HCT116 (cell line): ENCODE results near the gene IL18BP. TPM values are rescaled to one million over a fixed set of nuclear protein-coding genes. Genes with fewer than 3 reads are reported as not detected.
A peak's percentile ranks its signal among the peaks of the same experiment; 100 is the strongest.

ENCODE experiments used
- ATAC-seq: fragments of 200-7000 bp; cut with Tn5 transposase; 2 replicates; pipeline ENCODE4 v1.9.1; 2020; ENCODE audit warnings: mild to moderate bottlenecking, moderate library complexity
- BruUV-seq: library from RNA; stranded (reverse); fragments of 400-500 nt; replicated peaks from 2 replicates; lab custom pipeline; 2021; lab: Mats Ljungman, UMichigan
- CTCF ChIA-PET: fragments of 300-600 bp; sonication (Branson Sonifier 250); formaldehyde crosslinking; loops from one replicate; lab custom pipeline; 2021; ENCODE audit warnings: antibody characterized with exemption; lab: Charles Lee
- POLR2A ChIA-PET: fragments of 300-600, 350-600 bp; sonication (Branson Sonifier 250); formaldehyde crosslinking; loops from one replicate; lab custom pipeline; 2021; ENCODE audit warnings: antibody characterized with exemption; lab: Charles Lee
- RAD21 ChIA-PET, 2 experiments: fragments of 300-600 bp; sonication (Branson Sonifier 250); formaldehyde crosslinking; loops; one replicate each; lab custom pipeline; 2023; ENCODE audit warnings: low total read pairs in 2 of 2; ENCODE audit not compliant: uncharacterized antibody in 2 of 2, unreplicated experiment in 2 of 2, low non-redundant PET in 1 of 2; lab: Charles Lee
- DNase-seq: peaks from one replicate; pipeline ENCODE4 v3.0.0-alpha.2; 2010; ENCODE audit warnings: low read depth, low spot score
- H2AFZ ChIP-seq: fragments of 200-600 bp; shearing (Covaris generic), sonication (generic); 2 replicates; pipeline ENCODE4 v1.6.1; 2017; ENCODE audit warnings: low read depth, mixed run types, mixed read lengths, antibody characterized with exemption, low read length; ENCODE audit not compliant: poor library complexity, severe bottlenecking
- H3K27ac ChIP-seq: 2 replicates; pipeline ENCODE4 v1.5.1; 2012; ENCODE audit warnings: low read depth, low read length
- H3K27me3 ChIP-seq: fragments of 200-600 bp; sonication (generic); 2 replicates; pipeline ENCODE4 v1.6.1; 2016; ENCODE audit warnings: mixed run types, low read length, mixed read lengths; ENCODE audit not compliant: insufficient read depth
- H3K36me3 ChIP-seq, 2 experiments: fragments of 200-500 bp in 1 of 2; fragments of 200-600 bp in 1 of 2; sonication (Bioruptor generic) in 1 of 2; sonication (generic) in 1 of 2; 2 replicates each; pipeline versions ENCODE4 v1.5.1 to v1.6.1; 2014 to 2016; ENCODE audit warnings: low read length in 2 of 2, inconsistent platforms in 1 of 2, mixed read lengths in 1 of 2, mixed run types in 1 of 2; ENCODE audit not compliant: insufficient read depth in 2 of 2, control insufficient read depth in 1 of 2
- H3K4me1 ChIP-seq, 2 experiments: fragments of 200-600 bp in 1 of 2; sonication (generic) in 1 of 2; 2 replicates each; pipeline versions ENCODE4 v1.5.1 to v1.6.1; 2012 to 2017; ENCODE audit warnings: low read length in 2 of 2, inconsistent platforms in 1 of 2, mild to moderate bottlenecking in 1 of 2, mixed read lengths in 1 of 2, mixed run types in 1 of 2, moderate library complexity in 1 of 2; ENCODE audit not compliant: insufficient read depth in 2 of 2, control insufficient read depth in 1 of 2
- H3K4me2 ChIP-seq: fragments of 200-600 bp; sonication (generic); 2 replicates; pipeline ENCODE4 v1.6.1; 2017; ENCODE audit warnings: mixed run types, low read length, mixed read lengths
- H3K4me3 ChIP-seq, 2 experiments: fragments of 200-600 bp in 1 of 2; sonication (generic) in 1 of 2; replicated peaks in 1 of 2; 2 replicates each; pipeline ENCODE4 v1.5.1; 2011 to 2016; ENCODE audit warnings: low read length in 2 of 2, control low read depth in 1 of 2, low read depth in 1 of 2, mild to moderate bottlenecking in 1 of 2, mixed read lengths in 1 of 2, mixed run types in 1 of 2
- H3K79me2 ChIP-seq: fragments of 200-600 bp; sonication (generic); 2 replicates; pipeline ENCODE4 v1.6.1; 2017; ENCODE audit warnings: mild to moderate bottlenecking, mixed run types, low read length, moderate library complexity, mixed read lengths; ENCODE audit not compliant: insufficient read depth
- H3K9ac ChIP-seq: fragments of 200-600 bp; sonication (generic); 2 replicates; pipeline ENCODE4 v1.6.1; 2016; ENCODE audit warnings: low read length, mixed read lengths
- H3K9me2 ChIP-seq: fragments of 200-600 bp; sonication (generic), shearing (Covaris generic); 2 replicates; pipeline ENCODE4 v1.6.1; 2017; ENCODE audit warnings: mixed run types, mild to moderate bottlenecking, moderate library complexity; ENCODE audit not compliant: insufficient read depth
- H3K9me3 ChIP-seq, 2 experiments: fragments of 200-500 bp in 1 of 2; fragments of 200-600 bp in 1 of 2; sonication (Bioruptor generic) in 1 of 2; sonication (generic) in 1 of 2; 2 replicates each; pipeline ENCODE4 v1.6.1; 2014 to 2017; ENCODE audit warnings: low read length in 2 of 2, mixed read lengths in 2 of 2, inconsistent platforms in 1 of 2, low read depth in 1 of 2, mild to moderate bottlenecking in 1 of 2, mixed run types in 1 of 2, moderate library complexity in 1 of 2; ENCODE audit not compliant: control insufficient read depth in 1 of 2, insufficient read depth in 1 of 2
- H4K20me1 ChIP-seq: fragments of 200-600 bp; sonication (generic), shearing (Covaris generic); 2 replicates; pipeline ENCODE4 v1.6.1; 2017; ENCODE audit warnings: mixed run types, mild to moderate bottlenecking, moderate library complexity; ENCODE audit not compliant: insufficient read depth
- CBX3 ChIP-seq: IDR thresholded peaks from 2 replicates; pipeline ENCODE4 v1.6.1; 2012; ENCODE audit warnings: low read depth
- CEBPB ChIP-seq: IDR thresholded peaks from 2 replicates; pipeline ENCODE4 v1.6.1; 2012; ENCODE audit warnings: low read depth
- CTCF ChIP-seq, 3 experiments: fragments of 200-600 bp in 1 of 3; sonication (generic) in 1 of 3; IDR thresholded peaks in 2 of 3; conservative IDR thresholded peaks in 1 of 3; 2 replicates each; pipeline ENCODE4 v1.5.1; 2012 to 2017; ENCODE audit warnings: low read depth in 2 of 3, low read length in 2 of 3, antibody characterized with exemption in 1 of 3, borderline replicate concordance in 1 of 3, control low read depth in 1 of 3, mild to moderate bottlenecking in 1 of 3, mixed read lengths in 1 of 3, mixed run types in 1 of 3, moderate library complexity in 1 of 3; ENCODE audit not compliant: insufficient read depth in 1 of 3
- EGR1 ChIP-seq: IDR thresholded peaks from 2 replicates; pipeline ENCODE4 v1.6.1; 2012; ENCODE audit warnings: low read depth
- ELF1 ChIP-seq: IDR thresholded peaks from 2 replicates; pipeline ENCODE4 v1.6.1; 2012; ENCODE audit warnings: low read depth, borderline replicate concordance
- EZH2 ChIP-seq: fragments of 200-600 bp; sonication (generic); IDR thresholded peaks from 2 replicates; pipeline ENCODE4 v1.6.1; 2017; ENCODE audit warnings: antibody characterized with exemption, mixed run types
- EZH2phosphoT487 ChIP-seq: fragments of 200-600 bp; IDR thresholded peaks from 2 replicates; pipeline ENCODE4 v1.6.1; 2018; ENCODE audit warnings: antibody characterized with exemption, borderline replicate concordance
- POLR2A ChIP-seq: IDR thresholded peaks from 2 replicates; pipeline ENCODE4 v1.7.0; 2011; ENCODE audit warnings: borderline replicate concordance; ENCODE audit not compliant: insufficient read depth, insufficient read length; ENCODE audit errors: extremely low read depth
- RAD21 ChIP-seq: IDR thresholded peaks from 2 replicates; pipeline ENCODE4 v1.6.1; 2012; ENCODE audit warnings: low read depth, mild to moderate bottlenecking
- SP1 ChIP-seq: IDR thresholded peaks from 2 replicates; pipeline ENCODE4 v1.6.1; 2012; ENCODE audit warnings: low read depth
- SRF ChIP-seq: IDR thresholded peaks from 2 replicates; pipeline ENCODE4 v1.6.1; 2012; ENCODE audit warnings: low read depth
- TCF7L2 ChIP-seq: IDR thresholded peaks from 2 replicates; pipeline ENCODE4 v1.7.0; 2011; ENCODE audit warnings: borderline replicate concordance, inconsistent platforms; ENCODE audit not compliant: insufficient read depth, insufficient read length; ENCODE audit errors: extremely low read depth
- YY1 ChIP-seq: IDR thresholded peaks from 2 replicates; pipeline ENCODE4 v1.6.1; 2011; ENCODE audit warnings: low read length, low read depth, moderate library complexity, mild to moderate bottlenecking; ENCODE audit not compliant: insufficient replicate concordance; ENCODE audit errors: extremely low read depth
- ZFX ChIP-seq: fragments of 450-650 bp; IDR thresholded peaks from 2 replicates; pipeline ENCODE4 v1.6.1; 2017
- ZNF274 ChIP-seq: fragments of 200-500 bp; sonication (Bioruptor generic); IDR thresholded peaks from 2 replicates; pipeline ENCODE4 v1.6.1; 2014; ENCODE audit warnings: mild to moderate bottlenecking, low read depth, low read length, inconsistent platforms
- intact Hi-C: fragments of 100-400 bp; cut with micrococcal nuclease; formaldehyde crosslinking; loops from 2 replicates; pipeline ENCODE4 v1.10.0; 2022
- total RNA-seq: library from RNA; stranded (reverse); gene quantifications from one replicate; pipeline ENCODE4 v1.2.1, GENCODE V29; 2021; ENCODE audit not compliant: unreplicated experiment
- TF ChIP-seq, protein P1 (sequence below): IDR thresholded peaks from 2 replicates; pipeline ENCODE4 v1.6.1; 2012

The IL18BP gene
- total RNA-seq, 1 experiment from 2014 or later: 9.8 TPM

GRCh38 chr11:71977743-71978418, 20.8 kb upstream of the IL18BP start:
- H3K79me2 ChIP-seq: 0 out of 2 replicates have a peak, but pooled peaks cover 4% of the 10 kb centered on the region
- no peaks in the 10 kb centered on the region for H4K20me1 ChIP-seq
- no peak overlapping the region for H3K4me2 ChIP-seq
- no TSS peak for BruUV-seq
- H3K27ac ChIP-seq: no peak overlapping the region
- H3K4me3 ChIP-seq: no peak overlapping the region
- no peaks in the 10 kb centered on the region for H3K4me1 ChIP-seq
- CTCF ChIA-PET: interaction anchor here (0.9 to 2.2 kb wide), 9 partner anchors 10 to 456 kb away, joined by 3 to 14 read pairs (median 4); partner anchors contain the start of gene CLPB
- H3K36me3 ChIP-seq: 0 out of 4 replicates have a peak, but pooled peaks cover 0 to 2% of the 10 kb centered on the region in 2 experiments
- intact Hi-C loops: loop anchor here (2.0 kb wide), 1 partner anchor 457 kb away; the partner anchor contains the start of gene CLPB
- no peak overlapping the region for H3K9ac ChIP-seq
- no peaks in the 10 kb centered on the region for H3K27me3 ChIP-seq
- no peak overlapping the region for H2AFZ ChIP-seq
- POLR2A ChIA-PET: no interaction called here
- TF ChIP-seq CTCF (IDR thresholded peaks at IDR 0.05 in 2 of 3, conservative IDR thresholded peaks at IDR 0.05 in 1 of 3; ENCODE audit: borderline replicate concordance in 1 of 3, insufficient read depth in 1 of 3, low read depth in 2 of 3, low read length in 2 of 3) (peak; percentile 52 to 70 (median 59); a peak in 5 of 6 replicates), POLR2A (no peak), SRF (no peak), RAD21 (peak; percentile 71)
- DNase-seq (peak; percentile 15), ATAC-seq (peak; percentile 78)
- RAD21 ChIA-PET: interaction anchor here in 1 of 2 experiments (0.6 kb wide), 1 partner anchor 11 kb away, joined by 4 read pairs; no protein-coding TSS in a partner anchor
- no peaks in the 10 kb centered on the region for H3K9me3 ChIP-seq
- H3K9me2 ChIP-seq: no peaks in the 10 kb centered on the region

GRCh38 chr11:71979094-71979493, 19.6 kb upstream of the IL18BP start:
- H3K9ac ChIP-seq: no peak overlapping the region
- BruUV-seq: no TSS peak
- RAD21 ChIA-PET: no interaction called here
- H3K79me2 ChIP-seq: 0 out of 2 replicates have a peak, but pooled peaks cover 4% of the 10 kb centered on the region
- H3K27ac ChIP-seq: no peak overlapping the region
- DNase-seq (no peak), ATAC-seq (no peak)
- no peak overlapping the region for H3K4me3 ChIP-seq
- no peak overlapping the region for H3K4me2 ChIP-seq
- H3K9me2 ChIP-seq: no peaks in the 10 kb centered on the region
- no peaks in the 10 kb centered on the region for H3K4me1 ChIP-seq
- H3K9me3 ChIP-seq: no peaks in the 10 kb centered on the region
- intact Hi-C loops: no loop called here
- H4K20me1 ChIP-seq: no peaks in the 10 kb centered on the region
- H2AFZ ChIP-seq: no peak overlapping the region
- 0 out of 4 replicates have a peak, but pooled peaks cover 0 to 2% of the 10 kb centered on the region in 2 experiments for H3K36me3 ChIP-seq
- POLR2A ChIA-PET: no interaction called here
- H3K27me3 ChIP-seq: no peaks in the 10 kb centered on the region
- CTCF ChIA-PET: interaction anchor here (1.1 to 1.6 kb wide), 2 partner anchors 259 to 452 kb away, joined by 3 to 6 read pairs; no protein-coding TSS in a partner anchor
- TF ChIP-seq ZNF274: no peak
- TF ChIP-seq ELF1: no peak
- no peak for TF ChIP-seq TCF7L2
- no peak for TF ChIP-seq CBX3
- TF ChIP-seq YY1: no peak
- no peak for TF ChIP-seq POLR2A
- no peak for TF ChIP-seq ZFX
- no peak for TF ChIP-seq EZH2
- no peak for TF ChIP-seq SP1
- TF ChIP-seq SRF: no peak
- TF ChIP-seq EZH2phosphoT487: no peak
- TF ChIP-seq CEBPB: no peak
- no peak for TF ChIP-seq EGR1
- TF ChIP-seq RAD21: no peak
- TF ChIP-seq, protein P1, sequence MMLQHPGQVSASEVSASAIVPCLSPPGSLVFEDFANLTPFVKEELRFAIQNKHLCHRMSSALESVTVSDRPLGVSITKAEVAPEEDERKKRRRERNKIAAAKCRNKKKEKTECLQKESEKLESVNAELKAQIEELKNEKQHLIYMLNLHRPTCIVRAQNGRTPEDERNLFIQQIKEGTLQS: no peak
